Naive thymus-derived CD4-positive, alpha-beta T cell (primary cell): ENCODE measurements around the gene TMEM183A. TPM values are rescaled to one million over a fixed set of nuclear protein-coding genes. Genes with fewer than 3 reads are reported as not detected.

Experiments
- ATAC-seq: fragments of 150-1000 bp; cut with Tn5 transposase; 2 replicates; pipeline ENCODE4 v1.10.0; 2021; ENCODE audit warnings: mild to moderate bottlenecking, moderate library complexity
- CTCF ChIA-PET: fragments of 350-600 bp; sonication (Branson Sonifier 250); formaldehyde crosslinking; loops from one replicate; lab custom pipeline; 2021; ENCODE audit warnings: antibody characterized with exemption; lab: Charles Lee
- POLR2A ChIA-PET: fragments of 350-600 bp; sonication (Branson Sonifier 250); formaldehyde crosslinking; loops from one replicate; lab custom pipeline; 2021; ENCODE audit warnings: antibody characterized with exemption, inconsistent platforms; lab: Charles Lee
- DNase-seq, 9 donors: peaks; one replicate each; pipeline versions ENCODE4 v3.0.0 to v3.0.0-alpha.2; 2020 to 2022; ENCODE audit warnings: mixed read lengths in 1 of 9
- H3K27ac ChIP-seq: one replicate; pipeline ENCODE4 v1.7.0; 2013; ENCODE audit warnings: mild to moderate bottlenecking, low read depth, low read length, moderate library complexity
- H3K27me3 ChIP-seq, 2 donors: one replicate each; pipeline ENCODE4 v1.7.0; 2013; ENCODE audit warnings: low read length in 2 of 2, mild to moderate bottlenecking in 2 of 2, moderate library complexity in 2 of 2; ENCODE audit not compliant: control insufficient read depth in 2 of 2, insufficient read depth in 2 of 2
- H3K36me3 ChIP-seq, 3 experiments: 1 replicate in 2 of 3; 2 replicates in 1 of 3; pipeline ENCODE4 v1.7.0; 2013; ENCODE audit warnings: low read length in 3 of 3, mild to moderate bottlenecking in 3 of 3, moderate library complexity in 1 of 3; ENCODE audit not compliant: insufficient read depth in 3 of 3, control insufficient read depth in 2 of 3
- H3K4me1 ChIP-seq, 2 donors: one replicate each; pipeline ENCODE4 v1.7.0; 2013; ENCODE audit warnings: low read length in 2 of 2, mild to moderate bottlenecking in 2 of 2, moderate library complexity in 1 of 2; ENCODE audit not compliant: control insufficient read depth in 2 of 2, insufficient read depth in 2 of 2
- H3K4me3 ChIP-seq: 2 replicates; pipeline ENCODE4 v1.7.0; 2013; ENCODE audit warnings: mild to moderate bottlenecking, low read length
- H3K9me3 ChIP-seq, 3 experiments: 1 replicate in 2 of 3; 2 replicates in 1 of 3; pipeline ENCODE4 v1.7.0; 2013; ENCODE audit warnings: low read length in 3 of 3; ENCODE audit not compliant: control insufficient read depth in 2 of 3
- H3K27ac Mint-ChIP-seq, 9 donors: one replicate each; pipeline ENCODE4 v1.8.0; 2020 to 2022; ENCODE audit warnings: mixed read lengths in 9 of 9, mild to moderate bottlenecking in 8 of 9, moderate library complexity in 5 of 9, inconsistent platforms in 2 of 9
- H3K27me3 Mint-ChIP-seq, 5 donors: one replicate each; pipeline ENCODE4 v1.8.0; 2021 to 2022; ENCODE audit warnings: mixed read lengths in 5 of 5, mild to moderate bottlenecking in 1 of 5
- H3K36me3 Mint-ChIP-seq, 5 donors: one replicate each; pipeline ENCODE4 v1.8.0; 2020 to 2022; ENCODE audit warnings: mixed read lengths in 5 of 5, mild to moderate bottlenecking in 3 of 5, inconsistent platforms in 1 of 5
- H3K4me1 Mint-ChIP-seq, 7 donors: one replicate each; pipeline ENCODE4 v1.8.0; 2020 to 2022; ENCODE audit warnings: mixed read lengths in 7 of 7, mild to moderate bottlenecking in 3 of 7, inconsistent platforms in 1 of 7
- H3K4me3 Mint-ChIP-seq, 10 donors: one replicate each; pipeline ENCODE4 v1.8.0; 2020 to 2022; ENCODE audit warnings: mild to moderate bottlenecking in 10 of 10, mixed read lengths in 10 of 10, moderate library complexity in 6 of 10, inconsistent platforms in 2 of 10
- H3K9me3 Mint-ChIP-seq, 11 donors: one replicate each; pipeline ENCODE4 v1.8.0; 2020 to 2022; ENCODE audit warnings: mixed read lengths in 11 of 11, mild to moderate bottlenecking in 4 of 11, inconsistent platforms in 1 of 11, moderate library complexity in 1 of 11
- intact Hi-C, 2 donors: fragments of 100-400 bp; cut with micrococcal nuclease; formaldehyde crosslinking; loops; one replicate each; pipeline ENCODE4 v1.15.1; 2023
- polyA plus RNA-seq, 2 donors: library from polyadenylated mRNA; unstranded; fragments of 300-500 nt; fragmentation: Illumina TruSeq; gene quantifications; one replicate each; pipeline ENCODE4 v1.2.3, GENCODE V29; 2021
- total RNA-seq, 6 experiments: library from RNA in 5 of 6; stranded (reverse) in 5 of 6; gene quantifications; 1 replicate in 5 of 6; 2 replicates in 1 of 6; pipeline ENCODE4 v1.2.3 and lab custom pipeline; 2021 to 2026

TMEM183A gene
- total and polyA plus RNA-seq, 7 experiments from 2014 or later, result 42.5 to 134 (median 73.0) TPM

GRCh38 chr1:203049576-203050180 is 42.5 kb downstream of the TMEM183A start:
- H3K27me3 ChIP-seq, result no peaks in the 10 kb centered on the region
- no peak overlapping the region for H3K27ac Mint-ChIP-seq
- no peaks in the 10 kb centered on the region for H3K36me3 ChIP-seq
- H3K9me3 ChIP-seq, result no peaks in the 10 kb centered on the region
- intact Hi-C loops, result no loop called here
- peaks cover 0 to 6% (median 0%) of the 10 kb centered on the region in 5 donors for H3K36me3 Mint-ChIP-seq
- no peaks in the 10 kb centered on the region for H3K4me1 ChIP-seq
- ChIA-PET POLR2A (no interaction called here), CTCF (no interaction called here)
- no peak overlapping the region for H3K4me3 Mint-ChIP-seq
- no peak for ATAC-seq
- peaks cover 0 to 26% (median 9%) of the 10 kb centered on the region in 5 donors for H3K27me3 Mint-ChIP-seq
- H3K4me3 ChIP-seq, result no peak overlapping the region
- no peaks in the 10 kb centered on the region for H3K9me3 Mint-ChIP-seq
- peaks cover 0 to 6% (median 0%) of the 10 kb centered on the region in 7 donors for H3K4me1 Mint-ChIP-seq
- DNase-seq, result no peak
- H3K27ac ChIP-seq, result no peak overlapping the region

- H3K4me1 Mint-ChIP-seq, result peaks cover 0 to 6% (median 0%) of the 10 kb centered on the region in 7 donors
- CTCF ChIA-PET, result no interaction called here
- no peaks in the 10 kb centered on the region for H3K9me3 Mint-ChIP-seq
- peaks cover 0 to 3% (median 0%) of the 10 kb centered on the region in 5 donors for H3K36me3 Mint-ChIP-seq
- intact Hi-C loops, result no loop called here
- H3K27me3 Mint-ChIP-seq, result peaks cover 0 to 22% (median 9%) of the 10 kb centered on the region in 5 donors
- Histone ChIP-seq H3K4me1 (no peaks in the 10 kb centered on the region), H3K27me3 (no peaks in the 10 kb centered on the region), H3K9me3 (no peaks in the 10 kb centered on the region), H3K4me3 (no peak overlapping the region), H3K36me3 (no peaks in the 10 kb centered on the region), H3K27ac (no peak overlapping the region)
- no peak for ATAC-seq
- DNase-seq, result no peak
- POLR2A ChIA-PET, result no interaction called here
- H3K4me3 Mint-ChIP-seq, result no peak overlapping the region
- H3K27ac Mint-ChIP-seq, result no peak overlapping the region
These were observed 43.7 kb downstream of the TMEM183A start for GRCh38 chr1:203050826-203051225.

- peaks cover 0 to 4% (median 0%) of the 10 kb centered on the region in 7 donors for H3K4me1 Mint-ChIP-seq
- no peaks in the 10 kb centered on the region for H3K4me1 ChIP-seq
- intact Hi-C loops, result no loop called here
- ChIA-PET CTCF (no interaction called here), POLR2A (no interaction called here)
- no peaks in the 10 kb centered on the region for H3K9me3 ChIP-seq
- H3K4me3 ChIP-seq, result no peak overlapping the region
- H3K27ac ChIP-seq, result no peak overlapping the region
- no peaks in the 10 kb centered on the region for H3K9me3 Mint-ChIP-seq
- H3K27me3 ChIP-seq, result no peaks in the 10 kb centered on the region
- no peaks in the 10 kb centered on the region for H3K36me3 ChIP-seq
- peaks cover 0 to 6% (median 0%) of the 10 kb centered on the region in 5 donors for H3K36me3 Mint-ChIP-seq
- DNase-seq (no peak), ATAC-seq (no peak)
- no peak overlapping the region for H3K4me3 Mint-ChIP-seq
- peaks cover 0 to 27% (median 9%) of the 10 kb centered on the region in 5 donors for H3K27me3 Mint-ChIP-seq
- peak overlapping the region in 1 of 9 donors; percentile 31 for H3K27ac Mint-ChIP-seq
These were observed 44.7 kb downstream of the TMEM183A start for GRCh38 chr1:203051841-203052324.

GRCh38 chr1:203052601-203053000 is 45.4 kb downstream of the TMEM183A start:
- H3K4me3 Mint-ChIP-seq, result no peak overlapping the region
- DNase-seq, result no peak
- Histone ChIP-seq H3K36me3 (no peaks in the 10 kb centered on the region), H3K4me3 (no peak overlapping the region), H3K27me3 (no peaks in the 10 kb centered on the region), H3K4me1 (no peaks in the 10 kb centered on the region), H3K9me3 (no peaks in the 10 kb centered on the region), H3K27ac (no peak overlapping the region)
- intact Hi-C loops, result no loop called here
- H3K9me3 Mint-ChIP-seq, result no peaks in the 10 kb centered on the region
- no peak for ATAC-seq
- H3K4me1 Mint-ChIP-seq, result no peaks in the 10 kb centered on the region
- no peak overlapping the region for H3K27ac Mint-ChIP-seq
- POLR2A ChIA-PET, result no interaction called here
- CTCF ChIA-PET, result no interaction called here
- H3K27me3 Mint-ChIP-seq, result peaks cover 0 to 29% (median 9%) of the 10 kb centered on the region in 5 donors
- peaks cover 0 to 6% (median 0%) of the 10 kb centered on the region in 5 donors for H3K36me3 Mint-ChIP-seq

GRCh38 chr1:203054184-203054583 is 47.0 kb downstream of the TMEM183A start:
- DNase-seq, result no peak
- H3K36me3 Mint-ChIP-seq, result peaks cover 0 to 6% (median 0%) of the 10 kb centered on the region in 5 donors
- H3K4me3 ChIP-seq, result no peak overlapping the region
- intact Hi-C loops, result no loop called here
- H3K27me3 ChIP-seq, result no peaks in the 10 kb centered on the region
- CTCF ChIA-PET, result interaction anchor here (2.0 kb wide), 1 partner anchor 15 kb away, joined by 5 read pairs; no protein-coding TSS in a partner anchor
- POLR2A ChIA-PET, result no interaction called here
- H3K27me3 Mint-ChIP-seq, result peaks cover 0 to 28% (median 7%) of the 10 kb centered on the region in 5 donors
- no peaks in the 10 kb centered on the region for H3K36me3 ChIP-seq
- no peak overlapping the region for H3K4me3 Mint-ChIP-seq
- H3K4me1 Mint-ChIP-seq, result peaks cover 0 to under 1% (median 0%) of the 10 kb centered on the region in 7 donors
- H3K9me3 ChIP-seq, result no peaks in the 10 kb centered on the region
- H3K4me1 ChIP-seq, result no peaks in the 10 kb centered on the region
- H3K27ac Mint-ChIP-seq, result no peak overlapping the region
- H3K27ac ChIP-seq, result no peak overlapping the region
- no peaks in the 10 kb centered on the region for H3K9me3 Mint-ChIP-seq
- ATAC-seq, result no peak

GRCh38 chr1:203054642-203055041 is 47.5 kb downstream of the TMEM183A start:
- CTCF ChIA-PET, result interaction anchor here (2.0 kb wide), 1 partner anchor 15 kb away, joined by 5 read pairs; no protein-coding TSS in a partner anchor
- Mint-ChIP-seq H3K4me1 (peaks cover 0 to 3% (median 0%) of the 10 kb centered on the region in 7 donors), H3K36me3 (peaks cover 0 to 6% (median 0%) of the 10 kb centered on the region in 5 donors), H3K9me3 (no peaks in the 10 kb centered on the region), H3K27ac (no peak overlapping the region), H3K27me3 (peaks cover 0 to 32% (median 7%) of the 10 kb centered on the region in 5 donors), H3K4me3 (no peak overlapping the region)
- Histone ChIP-seq H3K36me3 (no peaks in the 10 kb centered on the region), H3K4me1 (no peaks in the 10 kb centered on the region), H3K27me3 (no peaks in the 10 kb centered on the region), H3K4me3 (no peak overlapping the region), H3K9me3 (no peaks in the 10 kb centered on the region), H3K27ac (no peak overlapping the region)
- no peak for DNase-seq
- intact Hi-C loops, result no loop called here
- POLR2A ChIA-PET, result no interaction called here
- ATAC-seq, result no peak
